B cell (primary cell): Measurements from ENCODE around the gene CCDC192.

ENCODE experiments used
- CTCF ChIP-seq: fragments of 200-600 bp; IDR thresholded peaks from one replicate; pipeline ENCODE4 v1.8.0; 2022; ENCODE audit warnings: antibody characterized with exemption, mild to moderate bottlenecking
- EZH2 ChIP-seq: IDR thresholded peaks from 2 replicates; pipeline ENCODE4 v1.6.1; 2012; ENCODE audit warnings: borderline replicate concordance, low read depth, mild to moderate bottlenecking, moderate library complexity, low read length; ENCODE audit not compliant: insufficient read depth, poor library complexity, severe bottlenecking

GRCh38 chr5:127872494-127872893, 169.3 kb downstream of the CCDC192 start:
- TF ChIP-seq CTCF (no peak), EZH2 (no peak)
